ENCODE data around the gene EEF1AKMT4.

EEF1AKMT4 gene

DNA sequence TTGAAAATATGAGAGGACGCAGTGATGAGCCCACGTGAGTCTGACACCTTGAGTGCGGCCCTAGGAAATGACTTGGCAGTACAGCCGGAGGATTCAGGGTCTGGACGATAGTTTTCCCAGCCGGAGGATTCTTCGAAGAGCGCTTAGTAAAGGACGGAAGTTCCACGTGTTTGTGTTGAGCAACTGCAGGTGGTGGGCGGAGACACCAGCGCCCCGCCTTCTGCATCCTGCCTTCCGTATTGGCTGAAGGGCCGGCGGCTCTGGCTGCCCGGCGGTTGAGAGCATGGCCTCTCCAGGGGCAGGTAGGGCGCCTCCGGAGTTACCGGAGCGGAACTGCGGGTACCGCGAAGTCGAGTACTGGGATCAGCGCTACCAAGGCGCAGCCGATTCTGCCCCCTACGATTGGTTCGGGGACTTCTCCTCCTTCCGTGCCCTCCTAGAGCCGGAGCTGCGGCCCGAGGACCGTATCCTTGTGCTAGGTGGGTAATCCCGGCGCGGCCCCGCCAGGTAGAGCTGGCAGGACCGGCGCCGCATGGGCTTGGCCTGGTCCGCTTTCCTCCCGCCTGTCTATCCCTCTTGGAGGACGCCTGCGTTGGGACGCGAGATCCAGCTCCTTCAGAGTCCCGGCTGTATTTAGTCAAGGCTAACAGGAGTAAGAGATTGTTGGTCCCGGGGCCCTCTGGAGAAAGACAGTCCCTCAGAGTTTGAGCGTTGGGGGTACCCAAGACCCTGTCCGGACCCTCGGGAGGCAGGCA lies at the start of gene EEF1AKMT4:
Gene EEF1AKMT4 (plus strand): TSS at position 261 of the 755 bp plus-strand sequence. CDS start 23 bp downstream, at position 284.
- peak; percentile 97 for DNase-seq (ENCODE audit: extremely low read depth, low read depth)
- peak within 1 kb of the TSS; percentile 99 for H3K4me3 ChIP-seq (replicated peaks; ENCODE audit: low read depth, low read length)
- peak; percentile 42 for TF ChIP-seq CTCF (IDR thresholded peaks at IDR 0.05; ENCODE audit: low read depth, low read length, missing control alignments)

GRCh38 chr3:184200825-184201224 lies 48.6 kb upstream of the EEF1AKMT4 start:
- DNase-seq (ENCODE audit: extremely low read depth, low read depth): no peak
- TF ChIP-seq CTCF (IDR thresholded peaks at IDR 0.05; ENCODE audit: low read depth, low read length, missing control alignments): no peak
- H3K4me3 ChIP-seq (replicated peaks; ENCODE audit: low read depth, low read length): no peak overlapping the region

GRCh38 chr3:184203526-184203925 lies 45.9 kb upstream of the EEF1AKMT4 start:
- DNase-seq (ENCODE audit: extremely low read depth, low read depth): no peak
- no peak for TF ChIP-seq CTCF (IDR thresholded peaks at IDR 0.05; ENCODE audit: low read depth, low read length, missing control alignments)
- no peak overlapping the region for H3K4me3 ChIP-seq (replicated peaks; ENCODE audit: low read depth, low read length)

DNA sequence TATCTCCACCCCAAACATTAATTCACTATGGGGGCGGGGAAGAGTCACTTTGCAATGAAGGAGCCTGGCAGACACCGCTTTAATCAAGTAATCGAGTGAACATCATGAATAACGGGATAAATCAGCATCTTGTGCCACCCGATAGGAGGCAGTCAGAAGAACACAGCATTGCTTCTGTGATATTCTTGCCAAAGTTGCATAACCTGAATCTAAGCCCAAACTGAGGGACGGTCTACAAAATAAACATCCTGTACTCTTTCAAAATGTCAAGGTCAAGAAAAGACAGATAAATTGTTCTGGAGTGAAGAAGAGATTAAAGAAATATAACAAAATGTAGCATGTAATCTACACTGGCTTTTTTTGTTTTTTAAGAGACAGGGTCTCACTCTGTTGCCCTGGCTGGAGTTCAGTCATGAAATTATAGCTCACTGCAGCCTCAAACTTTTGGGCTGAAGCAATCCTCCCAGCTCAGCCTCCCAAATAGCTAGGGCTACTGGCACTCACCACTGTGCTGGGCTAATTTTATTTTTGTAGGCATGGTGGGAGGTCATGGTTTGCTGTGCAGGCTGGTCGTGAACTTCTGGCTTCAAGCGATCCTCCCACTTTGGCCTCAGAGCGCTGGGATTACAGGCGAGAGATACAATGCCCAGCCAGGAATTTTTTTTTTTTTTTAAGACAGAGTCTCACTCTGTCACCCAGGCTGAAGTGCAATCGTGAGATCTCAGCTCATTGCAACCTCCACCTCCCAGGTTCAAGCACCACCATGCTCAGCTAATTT lies 40.1 kb upstream of the EEF1AKMT4 start:
- no peak for TF ChIP-seq CTCF (IDR thresholded peaks at IDR 0.05; ENCODE audit: low read depth, low read length, missing control alignments)
- no peak overlapping the region for H3K4me3 ChIP-seq (replicated peaks; ENCODE audit: low read depth, low read length)
- no peak for DNase-seq (ENCODE audit: extremely low read depth, low read depth)

DNA sequence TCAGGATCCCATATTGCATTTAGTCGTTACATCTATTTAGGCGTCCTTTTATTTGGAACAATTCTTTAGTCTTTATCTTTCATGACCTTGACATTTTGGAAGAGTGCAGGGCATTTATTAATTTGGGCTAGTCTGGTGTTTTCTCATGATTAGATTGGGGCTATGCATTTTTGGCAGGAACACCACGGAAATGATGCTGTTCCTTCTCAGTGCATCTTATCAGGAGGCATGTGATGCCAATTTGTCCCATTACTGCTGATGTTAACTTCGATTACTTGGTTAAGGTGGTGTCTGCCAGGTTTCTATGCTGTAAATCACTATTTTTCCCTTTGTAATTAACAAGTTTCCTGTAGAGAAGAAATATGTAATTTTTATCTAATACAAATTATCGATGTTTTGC lies 38.2 kb upstream of the EEF1AKMT4 start:
- DNase-seq (ENCODE audit: extremely low read depth, low read depth): no peak
- no peak for TF ChIP-seq CTCF (IDR thresholded peaks at IDR 0.05; ENCODE audit: low read depth, low read length, missing control alignments)
- no peak overlapping the region for H3K4me3 ChIP-seq (replicated peaks; ENCODE audit: low read depth, low read length)

- no peak for DNase-seq (ENCODE audit: extremely low read depth, low read depth)
- no peak for TF ChIP-seq CTCF (IDR thresholded peaks at IDR 0.05; ENCODE audit: low read depth, low read length, missing control alignments)
- no peak overlapping the region for H3K4me3 ChIP-seq (replicated peaks; ENCODE audit: low read depth, low read length)
These were observed 37.8 kb upstream of the EEF1AKMT4 start for GRCh38 chr3:184211718-184212117.

Data from HFF-Myc (cell line).